HUDEP-2 (cell line): Measurements from ENCODE around the gene RAB44.

Source experiments
- DNase-seq, 76 experiments: peaks; one replicate each; lab custom pipeline; 2025; ENCODE audit not compliant: unreplicated experiment in 76 of 76; lab: John Stamatoyannopoulos, UW

The RAB44 gene

GRCh38 chr6:36685926-36686667 is 11.5 kb upstream of the RAB44 start:
- peak in 2 of 76 experiments; percentile 13 to 16 for DNase-seq

- no peak for DNase-seq
Measured at GRCh38 chr6:36686668-36687513, 10.7 kb upstream of the RAB44 start.

GRCh38 chr6:36688063-36688738 is 9.4 kb upstream of the RAB44 start:
- DNase-seq, result no peak

GRCh38 chr6:36688739-36689075 is 8.9 kb upstream of the RAB44 start:
- no peak for DNase-seq

GRCh38 chr6:36691011-36691410 is 6.6 kb upstream of the RAB44 start:
- DNase-seq, result no peak

- DNase-seq, result no peak
Measured at GRCh38 chr6:36691612-36692011, 6.0 kb upstream of the RAB44 start.

GRCh38 chr6:36692220-36692619 is 5.4 kb upstream of the RAB44 start:
- DNase-seq, result peak in 2 of 76 experiments; percentile 9 to 27

- no peak for DNase-seq
Measured at GRCh38 chr6:36692861-36693702, 4.5 kb upstream of the RAB44 start.

- no peak for DNase-seq
Measured at GRCh38 chr6:36694616-36695015, 3.0 kb upstream of the RAB44 start.

GRCh38 chr6:36695414-36695813 is 2.2 kb upstream of the RAB44 start:
- no peak for DNase-seq

- no peak for DNase-seq
Measured at GRCh38 chr6:36698196-36698595, 570 bp downstream of the RAB44 start.

- DNase-seq, result no peak
Measured at GRCh38 chr6:36698871-36699271, 1.2 kb downstream of the RAB44 start.

- DNase-seq, result no peak
Measured at GRCh38 chr6:36699348-36699747, 1.7 kb downstream of the RAB44 start.

GRCh38 chr6:36700071-36700812 is 2.6 kb downstream of the RAB44 start:
- DNase-seq, result no peak

- DNase-seq, result no peak
Measured at GRCh38 chr6:36700831-36701230, 3.2 kb downstream of the RAB44 start.

- no peak for DNase-seq
Measured at GRCh38 chr6:36701401-36701991, 3.9 kb downstream of the RAB44 start.

- no peak for DNase-seq
Measured at GRCh38 chr6:36702656-36703055, 5.0 kb downstream of the RAB44 start.

- DNase-seq, result no peak
Measured at GRCh38 chr6:36703081-36703606, 5.5 kb downstream of the RAB44 start.

- no peak for DNase-seq
Measured at GRCh38 chr6:36703982-36704381, 6.4 kb downstream of the RAB44 start.
